Fibroblast of skin of right quadriceps (primary cell): ENCODE measurements around the gene NVL.
"Not testable (repeated sequence)": the region's sequence is repeated elsewhere in the genome, so short reads cannot be mapped to it uniquely, and the experiment has no call there.

Experiments used
- DNase-seq: peaks from one replicate; pipeline ENCODE4 v3.0.0-alpha.2; 2013

NVL gene

GRCh38 chr1:224333939-224334786, 4.2 kb upstream of the NVL start:
- DNase-seq: peak; percentile 57

- peak; percentile 58 for DNase-seq
Measured at GRCh38 chr1:224333309-224333926, 3.4 kb upstream of the NVL start.

GRCh38 chr1:224331824-224332223, 1.9 kb upstream of the NVL start:
- DNase-seq: no peak

DNA sequence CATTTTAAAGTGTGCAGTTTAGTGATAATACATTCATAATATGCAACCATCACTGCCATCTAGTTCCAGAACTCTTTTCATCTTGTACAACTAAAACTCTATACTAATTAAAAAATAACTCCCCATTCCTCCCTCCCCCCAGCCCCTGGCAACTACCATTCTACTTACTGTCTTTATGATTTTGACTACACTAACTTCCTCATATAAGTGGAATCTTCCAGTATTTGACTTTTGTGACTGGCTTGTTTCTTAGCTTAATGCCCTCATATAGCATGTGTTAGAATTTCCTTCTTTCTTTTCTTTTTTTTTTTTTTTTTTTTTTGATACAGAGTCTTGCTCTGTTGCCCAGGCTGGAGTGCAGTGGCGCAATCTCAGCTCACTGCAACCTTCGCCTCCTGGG, 1.4 kb upstream of the NVL start:
- DNase-seq: no peak

DNA sequence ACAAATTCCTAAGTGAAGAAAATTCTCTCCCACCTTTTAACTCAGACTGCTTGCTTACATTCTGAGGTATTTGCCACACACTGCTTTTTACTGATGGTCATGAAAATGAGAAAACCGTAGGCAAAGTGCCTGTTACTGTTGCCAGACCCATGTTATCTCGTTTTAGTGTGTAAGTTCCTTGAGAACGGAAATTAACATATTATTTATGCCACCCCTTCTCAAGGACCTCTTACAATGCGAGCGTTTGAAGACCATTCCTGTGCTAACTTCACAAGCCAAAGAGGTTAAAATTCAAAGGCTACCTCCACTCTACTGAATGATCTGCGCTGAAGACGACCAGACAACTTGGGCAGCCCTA, 509 bp downstream of the NVL start:
- DNase-seq: no peak

DNA sequence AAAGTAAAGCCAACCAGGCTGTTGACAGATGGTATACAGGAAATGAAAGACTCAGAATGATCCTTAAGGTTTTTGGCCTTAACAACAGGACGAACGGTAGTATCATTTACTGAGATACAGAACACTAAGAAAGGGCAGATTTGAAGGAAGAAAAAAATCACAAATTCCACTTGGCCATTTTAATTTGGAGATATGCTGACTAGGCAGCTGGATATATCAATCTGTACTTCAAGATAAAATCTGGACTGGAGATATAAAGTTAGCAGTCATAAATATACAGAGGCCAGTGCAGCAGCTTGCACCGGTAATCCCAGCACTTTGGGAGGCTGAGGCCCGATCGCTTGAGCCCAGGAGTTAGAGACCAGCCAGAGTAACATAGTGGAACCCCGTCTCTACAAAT, 1.3 kb downstream of the NVL start:
- DNase-seq: no peak

DNA sequence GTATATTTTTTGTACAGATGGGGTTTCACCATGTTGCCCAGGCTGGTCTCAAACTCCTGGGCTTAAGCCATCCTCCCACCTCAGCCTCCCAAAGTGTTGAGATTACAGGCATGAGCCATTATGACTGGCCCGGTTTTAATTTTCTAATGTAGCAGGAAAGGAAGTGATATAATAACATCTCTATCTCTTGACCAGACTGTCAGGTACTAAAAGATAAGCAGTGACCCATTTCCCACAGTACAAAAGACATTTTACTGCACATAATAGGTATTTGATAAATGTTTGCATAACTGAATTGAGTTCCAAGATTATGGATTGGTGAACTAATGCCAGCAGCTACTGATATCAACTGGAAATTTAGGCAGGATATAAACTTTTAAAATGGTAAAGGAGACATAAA, 4.0 kb downstream of the NVL start:
- DNase-seq: no peak

DNA sequence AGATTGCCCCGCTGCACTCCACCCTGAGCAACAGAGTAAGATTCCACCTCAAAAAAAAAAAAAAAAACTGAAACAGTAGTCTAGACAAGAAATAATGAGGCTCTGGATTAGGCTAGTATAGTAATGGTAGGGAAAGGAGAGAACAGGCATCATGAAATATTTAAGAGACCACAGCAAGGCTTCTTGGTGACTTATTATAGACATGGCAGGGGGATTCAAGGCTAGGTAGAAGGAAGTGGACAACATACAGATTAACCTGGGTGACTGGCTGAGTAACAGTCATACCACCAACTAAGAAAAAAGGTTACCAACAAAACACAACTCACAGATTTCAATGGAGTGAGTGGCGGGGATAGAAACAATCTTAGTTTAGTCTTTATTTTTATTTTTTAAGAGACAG, 8.3 kb downstream of the NVL start:
- no peak for DNase-seq

GRCh38 chr1:224317383-224318045, 12.5 kb downstream of the NVL start:
- no peak for DNase-seq

DNA sequence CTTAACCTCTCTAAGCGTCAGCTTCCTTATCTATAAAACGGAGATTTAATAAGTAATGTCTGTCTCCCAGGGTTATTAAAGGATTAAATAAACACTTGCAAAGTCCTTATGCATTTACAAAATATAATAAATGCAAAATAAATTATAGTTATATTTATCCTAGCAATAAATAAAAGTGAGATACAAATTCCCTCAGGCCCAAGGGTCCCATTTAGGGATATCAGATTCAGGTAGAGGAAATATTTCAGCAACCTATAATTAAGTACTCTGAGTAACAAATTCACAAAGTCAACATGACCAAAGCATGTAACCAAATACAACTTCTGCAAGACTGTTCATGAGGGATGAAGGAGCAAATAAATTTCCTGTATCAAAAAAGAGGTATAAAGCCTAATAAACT, 17.9 kb downstream of the NVL start:
- DNase-seq: no peak

DNA sequence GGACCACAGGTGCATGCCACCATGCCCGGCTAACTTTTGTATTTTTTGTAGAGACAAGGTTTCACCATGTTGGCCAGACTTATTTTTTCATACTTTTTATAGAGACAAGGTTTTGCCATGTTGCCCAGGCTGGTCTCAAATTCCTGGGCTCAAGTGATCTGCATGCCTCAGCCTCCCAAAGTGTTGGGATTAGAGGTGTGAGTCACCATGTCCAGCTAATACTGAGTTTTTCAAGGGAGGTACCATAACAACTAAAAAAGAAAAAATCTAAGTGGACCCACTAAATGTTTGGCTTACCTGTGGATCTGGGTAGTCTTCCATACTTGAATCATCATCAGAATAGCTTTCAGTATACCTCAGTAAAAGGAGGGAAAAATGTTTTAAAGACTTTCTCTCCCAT, 18.5 kb downstream of the NVL start:
- DNase-seq: not testable (repeated sequence)

DNA sequence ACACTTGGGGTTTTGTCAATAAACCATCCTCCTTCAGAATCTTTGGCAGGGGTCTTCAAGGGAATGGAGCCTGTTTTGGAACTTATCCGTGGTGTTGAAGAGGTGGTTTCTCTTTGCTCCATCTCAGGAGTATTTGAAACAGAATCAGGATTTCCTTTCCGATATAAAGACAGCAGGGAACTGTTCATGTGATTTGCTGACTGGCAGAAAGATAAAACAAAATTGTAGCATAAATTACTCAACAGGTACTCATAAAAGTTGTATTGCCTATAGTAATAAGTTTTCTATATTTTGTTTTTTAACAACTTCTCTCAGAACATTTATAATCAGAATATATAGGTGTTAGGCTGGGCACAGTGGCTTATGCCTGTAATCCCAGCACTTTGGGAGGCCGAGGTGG, 21.9 kb downstream of the NVL start:
- DNase-seq: no peak

- DNase-seq: no peak
Measured at GRCh38 chr1:224304767-224305166, 25.2 kb downstream of the NVL start.

DNA sequence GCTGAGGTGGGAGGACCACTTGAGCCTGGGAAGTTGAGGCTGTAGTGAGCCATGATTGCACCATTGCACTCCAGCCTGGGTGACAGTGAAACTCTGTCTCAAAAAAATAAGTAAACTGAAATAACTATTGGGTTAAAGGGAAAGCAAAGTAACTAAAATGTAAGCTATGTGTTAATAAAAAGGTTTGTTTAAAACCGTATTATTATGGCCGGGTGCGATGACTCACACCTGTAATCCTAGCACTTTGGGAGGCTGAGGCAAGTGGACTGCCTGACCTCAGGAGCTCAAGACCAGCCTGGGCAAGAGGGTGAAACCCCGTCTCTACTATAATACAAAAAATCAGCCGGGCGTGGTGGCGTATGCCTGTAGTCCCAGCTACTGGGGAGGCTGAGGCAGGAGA, 27.0 kb downstream of the NVL start:
- no peak for DNase-seq

- no peak for DNase-seq
Measured at GRCh38 chr1:224301391-224301790, 28.6 kb downstream of the NVL start.

- peak; percentile 63 for DNase-seq
Measured at GRCh38 chr1:224300346-224300745, 29.6 kb downstream of the NVL start.

- DNase-seq: no peak
Measured at GRCh38 chr1:224298346-224299330, 31.3 kb downstream of the NVL start.

GRCh38 chr1:224294775-224295174, 35.2 kb downstream of the NVL start:
- DNase-seq: no peak

DNA sequence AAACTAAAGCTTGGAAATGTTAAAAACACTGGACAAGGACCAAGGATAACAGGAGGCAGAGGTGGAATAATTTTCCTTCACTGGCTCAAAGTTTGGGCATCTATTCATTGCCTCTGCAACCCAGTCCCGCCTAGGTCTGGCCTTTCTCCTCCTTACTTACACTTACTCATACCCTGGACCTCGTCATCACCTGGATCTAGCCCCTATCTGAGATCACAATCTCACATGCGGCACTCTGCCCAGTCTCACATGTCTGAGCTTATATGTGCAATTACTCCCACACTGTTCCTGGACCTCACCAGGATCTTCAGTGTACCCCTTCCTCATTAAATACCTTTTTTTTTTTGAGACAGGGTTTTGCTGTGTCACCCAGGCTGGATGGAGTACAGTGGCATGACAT, 37.6 kb downstream of the NVL start:
- DNase-seq: no peak

DNA sequence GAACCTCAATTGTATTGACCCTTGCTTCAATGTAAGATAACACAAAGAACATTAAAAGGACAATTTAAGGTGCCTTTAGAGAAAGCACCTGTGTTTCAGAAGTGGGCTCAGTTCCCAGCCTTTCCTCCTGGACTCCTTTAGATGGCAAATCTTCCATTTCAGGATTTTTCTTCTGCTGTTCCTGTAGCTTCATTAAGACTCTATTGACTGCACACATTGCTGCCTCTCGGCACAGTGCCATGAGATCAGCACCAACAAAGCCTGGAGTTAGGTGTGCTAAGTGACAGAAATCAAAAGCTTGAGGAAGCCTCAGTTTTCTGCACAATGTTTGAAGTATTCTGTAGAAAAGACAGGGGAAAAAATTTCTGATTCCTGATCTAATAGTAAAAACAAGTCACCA, 40.6 kb downstream of the NVL start:
- no peak for DNase-seq

DNA sequence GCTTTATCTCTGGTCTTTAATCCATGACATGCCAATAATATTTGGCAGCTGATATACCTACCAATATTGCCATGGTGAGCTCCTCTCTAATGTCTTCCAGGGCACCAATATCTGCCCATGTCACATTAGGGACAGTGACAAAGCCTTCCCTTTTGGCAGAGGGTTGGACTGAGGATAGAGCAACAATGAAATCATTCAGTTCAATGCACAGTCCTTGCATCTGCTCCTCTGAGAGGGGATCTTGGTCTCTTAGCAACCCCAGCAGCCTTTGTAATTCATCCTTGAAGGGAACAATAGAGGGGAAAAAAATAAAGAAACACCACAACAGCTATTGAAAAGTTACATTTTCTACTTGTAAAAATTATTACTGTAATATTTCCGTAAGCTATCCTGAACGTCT, 42.3 kb downstream of the NVL start:
- DNase-seq: no peak

DNA sequence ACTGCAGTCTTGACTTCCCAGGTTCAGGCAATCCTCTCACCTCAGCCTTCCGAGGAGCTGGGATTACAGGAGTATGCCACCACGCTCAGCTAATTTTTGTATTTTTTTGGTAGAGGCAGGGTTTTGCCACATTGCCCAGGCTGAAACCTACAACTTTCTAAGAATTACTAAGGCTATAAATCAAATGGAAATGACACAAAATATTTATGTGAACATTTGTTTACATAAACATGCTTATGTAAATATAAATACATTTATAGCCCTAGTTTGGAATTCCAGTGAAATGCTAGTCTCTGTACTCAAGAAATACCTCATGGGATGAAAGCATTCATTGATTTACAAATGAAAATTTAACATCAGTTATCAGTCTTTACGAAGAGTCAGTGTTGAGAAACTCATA, 47.8 kb downstream of the NVL start:
- DNase-seq: no peak
